Muscle layer of duodenum (tissue), 2 donors: ENCODE data around the gene ABHD17A.
A peak's percentile ranks its signal among the peaks of the same experiment; 100 is the strongest.
"Not testable (repeated sequence)": the region's sequence is repeated elsewhere in the genome, so short reads cannot be mapped to it uniquely, and the experiment has no call there.

Experiments
- H3K27ac ChIP-seq: one replicate; pipeline ENCODE4 v1.7.0; 2013; ENCODE audit warnings: mild to moderate bottlenecking, low read length
- H3K27me3 ChIP-seq: one replicate; pipeline ENCODE4 v1.7.0; 2013; ENCODE audit warnings: low read depth, mild to moderate bottlenecking, control low read depth, low read length
- H3K36me3 ChIP-seq, 2 donors: one replicate each; pipeline ENCODE4 v1.7.0; 2013; ENCODE audit warnings: low read length in 2 of 2, control low read depth in 1 of 2, mild to moderate bottlenecking in 1 of 2; ENCODE audit not compliant: insufficient read depth in 2 of 2, control insufficient read depth in 1 of 2
- H3K4me1 ChIP-seq, 2 donors: one replicate each; pipeline ENCODE4 v1.7.0; 2013; ENCODE audit warnings: low read length in 2 of 2, mild to moderate bottlenecking in 2 of 2, control low read depth in 1 of 2, moderate library complexity in 1 of 2; ENCODE audit not compliant: insufficient read depth in 2 of 2, control insufficient read depth in 1 of 2
- H3K4me3 ChIP-seq, 2 donors: one replicate each; pipeline ENCODE4 v1.7.0; 2013; ENCODE audit warnings: low read length in 2 of 2, low read depth in 1 of 2, mild to moderate bottlenecking in 1 of 2
- H3K9me3 ChIP-seq, 2 donors: one replicate each; pipeline ENCODE4 v1.7.0; 2013; ENCODE audit warnings: low read length in 2 of 2, control low read depth in 1 of 2, mild to moderate bottlenecking in 1 of 2; ENCODE audit not compliant: control insufficient read depth in 1 of 2
- donor health status: healthy.

Gene ABHD17A

GRCh38 chr19:1885398-1886119, at the start of gene ABHD17A:
ABHD17A (minus strand) TSS chr19:1885496; CDS start chr19:1881566, 3,930 bp downstream.
- H3K9me3 ChIP-seq, H3K36me3 ChIP-seq, H3K27me3 ChIP-seq: not testable (repeated sequence)
- Histone ChIP-seq H3K27ac (peak within 1 kb of the TSS; percentile 63), H3K4me3 (peak within 1 kb of the TSS; percentile 89 to 94), H3K4me1 (peaks cover 10 to 35% of the 10 kb centered on the region in 2 donors)

- Histone ChIP-seq H3K27ac (no peak overlapping the region), H3K4me1 (peaks cover 0 to 9% of the 10 kb centered on the region in 2 donors)
Measured at GRCh38 chr19:1933942-1934341, 48.6 kb upstream of the ABHD17A start.

GRCh38 chr19:1933244-1933643, 47.9 kb upstream of the ABHD17A start:
- no peaks in the 10 kb centered on the region for H3K36me3 ChIP-seq
- H3K9me3 ChIP-seq: no peaks in the 10 kb centered on the region
- peaks cover 0 to 9% of the 10 kb centered on the region in 2 donors for H3K4me1 ChIP-seq
- no peaks in the 10 kb centered on the region for H3K27me3 ChIP-seq
- H3K4me3 ChIP-seq: no peak overlapping the region
- no peak overlapping the region for H3K27ac ChIP-seq

More at GRCh38 chr19:1933942-1934341, 48.6 kb upstream of the ABHD17A start:
- H3K36me3 ChIP-seq: no peaks in the 10 kb centered on the region
- H3K27me3 ChIP-seq: no peaks in the 10 kb centered on the region
- H3K4me3 ChIP-seq: no peak overlapping the region
- no peaks in the 10 kb centered on the region for H3K9me3 ChIP-seq

GRCh38 chr19:1932395-1932794, 47.1 kb upstream of the ABHD17A start:
- H3K36me3 ChIP-seq: no peaks in the 10 kb centered on the region
- H3K27me3 ChIP-seq: no peaks in the 10 kb centered on the region
- H3K4me1 ChIP-seq: peaks cover 0 to 9% of the 10 kb centered on the region in 2 donors
- H3K27ac ChIP-seq: no peak overlapping the region
- no peak overlapping the region for H3K4me3 ChIP-seq
- no peaks in the 10 kb centered on the region for H3K9me3 ChIP-seq

- Histone ChIP-seq H3K27me3 (no peaks in the 10 kb centered on the region), H3K36me3 (no peaks in the 10 kb centered on the region), H3K27ac (no peak overlapping the region), H3K9me3 (no peaks in the 10 kb centered on the region), H3K4me1 (peaks cover 0 to 9% of the 10 kb centered on the region in 2 donors), H3K4me3 (no peak overlapping the region)
Measured at GRCh38 chr19:1931445-1931844, 46.1 kb upstream of the ABHD17A start.

DNA sequence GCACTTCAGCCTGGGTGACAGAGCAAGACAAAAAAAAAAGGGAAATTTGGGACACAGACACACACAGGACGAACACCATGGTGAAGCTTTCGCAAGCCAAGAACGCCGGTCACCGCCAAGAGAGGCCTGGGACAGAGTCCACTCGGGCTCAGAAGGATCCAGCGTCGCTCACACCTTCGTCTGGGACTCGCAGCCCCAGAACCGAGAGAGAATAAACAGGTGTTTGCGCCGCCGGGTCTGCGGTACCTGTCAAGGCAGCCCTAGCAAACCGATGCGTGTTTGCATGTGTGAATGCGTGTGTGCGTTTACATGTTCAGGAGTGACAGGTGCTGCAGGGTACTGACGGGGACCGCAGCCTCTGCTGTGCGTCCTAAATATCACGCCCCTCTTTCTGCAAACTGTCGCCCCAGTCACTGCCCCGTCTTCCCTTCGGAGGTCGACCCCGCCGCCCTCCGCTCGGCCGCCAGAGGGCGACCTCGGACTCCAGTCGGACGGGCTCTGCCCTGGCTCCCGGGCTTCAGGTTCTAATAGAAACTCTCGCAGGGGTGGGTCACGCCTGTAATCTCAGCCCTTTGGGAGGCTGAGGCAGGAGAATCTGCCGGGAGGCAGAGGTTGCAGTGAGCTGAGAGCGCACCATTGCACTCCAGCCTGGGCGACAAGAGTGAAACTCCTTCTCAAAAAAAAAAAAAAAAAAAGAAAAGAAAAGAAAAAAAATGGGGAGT, 43.9 kb upstream of the ABHD17A start:
- H3K27me3 ChIP-seq: no peaks in the 10 kb centered on the region
- H3K4me3 ChIP-seq: peak overlapping the region; percentile 27 to 51
- H3K9me3 ChIP-seq: no peaks in the 10 kb centered on the region
- peaks cover 0 to 9% of the 10 kb centered on the region in 2 donors for H3K4me1 ChIP-seq
- peaks cover 0 to 7% of the 10 kb centered on the region in 2 donors for H3K36me3 ChIP-seq
- H3K27ac ChIP-seq: no peak overlapping the region

DNA sequence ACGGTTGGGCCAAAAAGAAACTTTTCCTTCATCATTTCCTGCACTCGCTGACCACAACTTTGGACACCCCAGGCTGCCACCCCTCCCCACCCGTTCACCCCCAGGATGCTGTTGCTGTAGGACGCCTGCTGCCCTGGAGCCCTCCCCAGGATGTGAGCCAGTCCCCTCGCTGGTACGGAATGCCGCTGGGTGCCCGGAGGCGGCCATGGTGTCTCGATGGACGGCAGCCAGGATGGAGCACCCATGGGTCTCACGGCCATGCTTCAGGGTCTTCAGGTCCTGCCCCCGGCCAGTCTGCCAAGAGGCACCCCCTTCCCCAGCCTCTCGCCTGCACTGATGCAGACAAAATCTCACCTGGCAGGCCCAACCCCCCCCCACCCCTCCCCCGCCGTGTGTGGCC, 40.2 kb upstream of the ABHD17A start:
- Histone ChIP-seq H3K4me1 (peaks cover 0 to 9% of the 10 kb centered on the region in 2 donors), H3K9me3 (no peaks in the 10 kb centered on the region), H3K36me3 (peaks cover 3 to 31% of the 10 kb centered on the region in 2 donors), H3K27me3 (no peaks in the 10 kb centered on the region), H3K4me3 (no peak overlapping the region), H3K27ac (no peak overlapping the region)

DNA sequence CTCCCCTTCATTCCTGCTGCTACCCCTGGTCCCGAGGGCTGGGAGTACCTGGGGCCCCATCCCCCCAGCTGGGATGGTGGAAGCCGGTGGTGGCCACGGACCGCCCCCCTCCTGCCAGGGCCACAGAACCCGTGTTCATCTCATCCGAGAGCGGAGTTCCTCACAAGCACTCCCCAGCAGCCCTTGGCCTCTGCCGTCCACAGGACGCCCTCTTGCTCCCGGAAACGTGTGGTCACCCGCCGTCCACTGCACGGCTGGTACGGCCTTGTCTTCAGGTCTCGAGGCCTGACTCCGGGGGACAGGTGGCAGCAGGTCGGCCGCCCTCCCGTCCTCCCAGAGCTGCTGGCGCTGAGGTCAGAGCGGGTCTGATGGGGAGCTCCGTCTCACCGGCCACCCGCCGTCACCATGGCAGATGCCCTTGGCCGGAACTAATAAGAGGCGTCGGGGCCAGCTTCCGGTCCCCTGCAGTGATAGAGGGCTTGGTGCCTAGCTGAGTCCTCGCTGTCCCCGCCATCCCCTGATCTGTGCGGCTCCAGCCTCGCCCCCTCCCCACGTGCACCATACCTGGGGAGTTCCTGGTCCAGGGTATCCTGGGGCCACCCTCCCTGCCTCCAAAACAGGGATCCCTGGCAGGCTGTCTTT, 39.1 kb upstream of the ABHD17A start:
- Histone ChIP-seq H3K36me3 (peaks cover 10 to 41% of the 10 kb centered on the region in 2 donors), H3K9me3 (no peaks in the 10 kb centered on the region), H3K27ac (no peak overlapping the region), H3K4me3 (no peak overlapping the region), H3K27me3 (no peaks in the 10 kb centered on the region), H3K4me1 (peaks cover 0 to 1% of the 10 kb centered on the region in 2 donors)

DNA sequence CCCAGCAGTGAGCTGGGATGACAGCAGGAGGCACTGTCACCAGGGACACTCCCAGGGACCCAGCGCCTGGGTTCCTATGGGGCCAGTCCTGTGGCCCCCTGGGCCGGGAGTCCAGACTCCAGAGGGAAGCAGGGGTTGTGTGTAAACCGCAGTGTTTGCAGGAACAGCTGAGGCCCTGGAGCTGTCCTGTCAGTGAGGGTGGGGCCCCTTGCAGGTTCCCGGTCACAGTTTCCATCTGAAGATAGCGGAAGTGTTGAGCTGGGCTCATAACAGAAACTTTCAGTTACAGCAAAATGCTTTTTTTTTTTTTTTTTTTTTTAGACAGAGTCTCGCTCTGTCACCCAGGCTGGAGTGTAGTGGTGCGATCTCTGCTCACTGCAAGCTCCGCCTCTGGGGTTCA, 38.0 kb upstream of the ABHD17A start:
- peaks cover 10 to 51% of the 10 kb centered on the region in 2 donors for H3K36me3 ChIP-seq
- H3K9me3 ChIP-seq: no peaks in the 10 kb centered on the region
- no peak overlapping the region for H3K27ac ChIP-seq

DNA sequence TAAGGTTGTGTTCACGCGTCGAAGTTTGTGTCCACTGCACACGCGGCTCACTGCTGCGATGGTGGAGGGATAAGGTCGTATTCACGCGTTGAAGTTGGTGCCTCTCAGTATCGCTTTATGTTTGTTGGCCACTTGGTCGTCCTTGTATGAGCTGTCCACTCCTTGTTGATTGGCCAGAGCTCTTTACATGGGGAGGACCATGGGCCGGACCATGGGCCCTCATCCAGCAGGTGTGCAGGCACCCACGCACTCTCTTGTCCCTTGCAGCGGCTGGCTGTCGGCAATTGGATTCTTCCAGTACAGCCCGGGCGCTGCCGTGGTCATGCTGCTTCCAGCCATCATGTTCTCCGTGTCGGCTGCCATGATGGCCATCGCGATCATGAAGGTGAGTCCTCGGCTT, 37.5 kb upstream of the ABHD17A start:
- peaks cover 10 to 57% of the 10 kb centered on the region in 2 donors for H3K36me3 ChIP-seq
- H3K9me3 ChIP-seq: no peaks in the 10 kb centered on the region
- no peaks in the 10 kb centered on the region for H3K27me3 ChIP-seq
- H3K27ac ChIP-seq: no peak overlapping the region
- H3K4me3 ChIP-seq: no peak overlapping the region
- H3K4me1 ChIP-seq: no peaks in the 10 kb centered on the region

More for the DNA sequence above, 38.0 kb upstream of the ABHD17A start:
- H3K4me3 ChIP-seq: no peak overlapping the region
- no peaks in the 10 kb centered on the region for H3K27me3 ChIP-seq
- no peaks in the 10 kb centered on the region for H3K4me1 ChIP-seq

DNA sequence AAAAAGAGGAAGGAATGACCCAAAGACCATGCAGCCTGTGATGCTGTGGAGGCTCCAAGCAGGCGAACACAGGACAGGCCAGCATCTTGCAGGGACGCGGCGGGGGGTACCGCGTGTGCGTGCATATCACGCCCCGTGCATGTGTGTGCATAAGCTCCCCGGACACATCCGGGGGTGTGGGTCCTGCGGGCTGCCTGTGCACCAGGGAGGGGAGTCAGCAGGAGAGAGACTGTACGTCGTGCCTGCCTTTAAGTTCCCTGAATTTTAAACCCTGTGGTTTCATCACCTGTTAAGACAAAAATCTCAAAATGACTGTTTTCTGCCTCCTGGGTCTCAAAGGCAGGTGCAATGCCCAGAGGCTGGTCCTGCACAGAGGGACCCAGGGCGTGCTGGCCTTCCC, 36.5 kb upstream of the ABHD17A start:
- H3K4me1 ChIP-seq: no peaks in the 10 kb centered on the region
- no peaks in the 10 kb centered on the region for H3K9me3 ChIP-seq
- H3K4me3 ChIP-seq: no peak overlapping the region
- no peak overlapping the region for H3K27ac ChIP-seq
- peaks cover 10 to 61% of the 10 kb centered on the region in 2 donors for H3K36me3 ChIP-seq
- no peaks in the 10 kb centered on the region for H3K27me3 ChIP-seq
